ENCODE results near the gene SLC5A12.

Gene SLC5A12

DNA sequence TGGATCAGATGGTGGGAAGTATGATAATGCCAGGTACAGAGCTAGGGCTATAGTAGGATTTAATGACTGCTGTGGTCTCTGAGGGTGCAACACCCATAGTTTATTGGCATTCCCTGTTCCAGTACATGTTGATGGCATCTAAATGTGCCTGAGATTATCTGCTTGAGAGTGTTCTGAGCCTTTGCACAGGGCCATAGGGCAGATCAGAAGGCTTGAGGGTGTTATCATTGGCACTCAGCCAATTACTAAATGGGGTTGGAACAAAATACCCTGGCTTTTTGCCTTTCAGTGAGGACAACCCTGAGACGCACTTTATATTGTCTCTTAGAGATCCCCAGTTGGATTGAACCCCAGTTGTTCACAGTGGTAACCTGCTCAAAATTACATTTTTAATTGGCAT, 6.7 kb downstream of the SLC5A12 start:
- Histone ChIP-seq H3K27ac (replicated peaks; ENCODE audit: low read length) (no peak overlapping the region), H3K18ac (ENCODE audit: low read length) (no peak overlapping the region), H3K4me2 (ENCODE audit: insufficient read depth, low read length, poor library complexity, severe bottlenecking) (no peak overlapping the region), H2BK12ac (ENCODE audit: low read length) (no peak overlapping the region), H3K4ac (ENCODE audit: low read length) (no peak overlapping the region), H2BK5ac (ENCODE audit: low read length) (no peak overlapping the region), H3K4me1 (ENCODE audit: control insufficient read depth in 2 of 2, insufficient read depth in 1 of 2, low read depth in 1 of 2, low read length in 2 of 2) (no peaks in the 10 kb centered on the region), H2BK15ac (ENCODE audit: low read length) (no peak overlapping the region), H2AFZ (ENCODE audit: low read length) (no peak overlapping the region), H2BK120ac (ENCODE audit: low read depth, low read length) (no peak overlapping the region), H3K9me3 (replicated peaks in 1 of 2; ENCODE audit: control insufficient read depth in 2 of 2, insufficient read depth in 1 of 2, low read depth in 1 of 2, low read length in 2 of 2) (no peaks in the 10 kb centered on the region), H2AK5ac (ENCODE audit: low read depth, low read length) (no peak overlapping the region), H3K79me1 (ENCODE audit: low read depth, low read length) (no peaks in the 10 kb centered on the region), H3K14ac (ENCODE audit: low read length) (no peak overlapping the region), H4K8ac (ENCODE audit: low read depth, low read length) (no peak overlapping the region), H3K23ac (ENCODE audit: low read depth, low read length, poor library complexity) (no peak overlapping the region), H4K91ac (ENCODE audit: low read depth, low read length, poor library complexity) (no peak overlapping the region), H3K4me3 (ENCODE audit: low read length in 2 of 2) (no peak overlapping the region), H3K27me3 (ENCODE audit: control insufficient read depth in 3 of 3, insufficient read depth in 3 of 3, low read depth in 1 of 3, low read length in 3 of 3) (no peaks in the 10 kb centered on the region), H3K9ac (ENCODE audit: low read depth, low read length, poor library complexity) (no peak overlapping the region), H3K36me3 (replicated peaks in 1 of 2; ENCODE audit: control insufficient read depth in 2 of 2, insufficient read depth in 2 of 2, low read length in 2 of 2) (no peaks in the 10 kb centered on the region)
- no peak for DNase-seq (ENCODE audit: low spot score)
- WGBS, 2 donors (ENCODE audit: extremely low coverage in 2 of 2, insufficient read length in 2 of 2, insufficient replicate concordance in 1 of 2): no CpG with 5 or more reads among the region's 1 CpG

- H2AFZ ChIP-seq (ENCODE audit: low read length): no peak overlapping the region
- H3K4me3 ChIP-seq (ENCODE audit: low read length in 2 of 2): no peak overlapping the region
- H2BK15ac ChIP-seq (ENCODE audit: low read length): no peak overlapping the region
- no peaks in the 10 kb centered on the region for H3K79me1 ChIP-seq (ENCODE audit: low read depth, low read length)
- no peak overlapping the region for H3K23ac ChIP-seq (ENCODE audit: low read depth, low read length, poor library complexity)
- H4K91ac ChIP-seq (ENCODE audit: low read depth, low read length, poor library complexity): no peak overlapping the region
- no peak overlapping the region for H2AK5ac ChIP-seq (ENCODE audit: low read depth, low read length)
- no peak overlapping the region for H3K4me2 ChIP-seq (ENCODE audit: insufficient read depth, low read length, poor library complexity, severe bottlenecking)
- H3K36me3 ChIP-seq (replicated peaks in 1 of 2; ENCODE audit: control insufficient read depth in 2 of 2, insufficient read depth in 2 of 2, low read length in 2 of 2): no peaks in the 10 kb centered on the region
- no CpG with 5 or more reads among the region's 5 CpGs for WGBS, 2 donors (ENCODE audit: extremely low coverage in 2 of 2, insufficient read length in 2 of 2, insufficient replicate concordance in 1 of 2)
- no peaks in the 10 kb centered on the region for H3K4me1 ChIP-seq (ENCODE audit: control insufficient read depth in 2 of 2, insufficient read depth in 1 of 2, low read depth in 1 of 2, low read length in 2 of 2)
- H3K14ac ChIP-seq (ENCODE audit: low read length): no peak overlapping the region
- H3K9me3 ChIP-seq (replicated peaks in 1 of 2; ENCODE audit: control insufficient read depth in 2 of 2, insufficient read depth in 1 of 2, low read depth in 1 of 2, low read length in 2 of 2): no peaks in the 10 kb centered on the region
- H3K27me3 ChIP-seq (ENCODE audit: control insufficient read depth in 3 of 3, insufficient read depth in 3 of 3, low read depth in 1 of 3, low read length in 3 of 3): no peaks in the 10 kb centered on the region
- H3K9ac ChIP-seq (ENCODE audit: low read depth, low read length, poor library complexity): no peak overlapping the region
- no peak overlapping the region for H4K8ac ChIP-seq (ENCODE audit: low read depth, low read length)
- no peak for DNase-seq (ENCODE audit: low spot score)
- no peak overlapping the region for H3K4ac ChIP-seq (ENCODE audit: low read length)
- H2BK5ac ChIP-seq (ENCODE audit: low read length): no peak overlapping the region
- H3K18ac ChIP-seq (ENCODE audit: low read length): no peak overlapping the region
- H3K27ac ChIP-seq (replicated peaks; ENCODE audit: low read length): no peak overlapping the region
- H2BK12ac ChIP-seq (ENCODE audit: low read length): no peak overlapping the region
- H2BK120ac ChIP-seq (ENCODE audit: low read depth, low read length): no peak overlapping the region
These were observed 9.4 kb downstream of the SLC5A12 start for GRCh38 chr11:26712497-26712896.

- Histone ChIP-seq H2AK5ac (ENCODE audit: low read depth, low read length) (no peak overlapping the region), H2BK12ac (ENCODE audit: low read length) (no peak overlapping the region), H3K18ac (ENCODE audit: low read length) (no peak overlapping the region)
These were observed 11.4 kb downstream of the SLC5A12 start for GRCh38 chr11:26710489-26710888.

DNA sequence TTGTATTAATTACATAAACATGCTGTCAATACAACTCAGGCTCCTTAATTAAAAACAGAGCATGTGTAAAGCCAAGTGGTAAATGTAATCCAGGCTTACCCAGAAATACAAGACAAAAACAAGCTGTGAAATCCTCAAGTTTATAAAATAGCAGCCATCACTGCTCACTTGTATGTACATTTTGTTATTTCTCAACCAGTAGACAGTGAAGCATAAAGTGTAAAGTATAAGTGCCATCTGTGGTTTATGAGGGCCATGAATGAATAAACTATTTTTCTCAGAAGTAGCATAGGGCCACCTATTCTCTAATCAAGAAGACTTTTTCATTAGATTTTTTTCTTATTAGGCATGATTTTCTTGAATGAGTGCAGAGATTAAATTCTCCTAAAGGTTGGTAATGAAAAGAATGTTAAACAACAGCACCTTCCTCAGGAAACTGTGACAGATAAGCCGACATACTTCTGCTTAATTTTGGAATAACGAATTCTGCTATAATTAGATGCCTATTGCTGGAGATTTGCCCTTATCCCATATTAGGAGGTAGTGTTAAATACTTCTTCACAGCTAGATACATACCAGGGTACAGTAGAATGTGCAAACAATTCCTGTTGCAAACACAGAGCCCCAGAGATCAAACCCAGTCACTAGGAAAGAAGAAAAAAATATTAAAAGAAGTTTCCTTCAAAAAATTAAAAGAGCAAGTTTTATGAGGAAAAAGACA, 13.0 kb downstream of the SLC5A12 start:
- WGBS, 2 donors (ENCODE audit: extremely low coverage in 2 of 2, insufficient read length in 2 of 2, insufficient replicate concordance in 1 of 2): no CpG with 5 or more reads among the region's 2 CpGs
- Histone ChIP-seq H3K9me3 (replicated peaks in 1 of 2; ENCODE audit: control insufficient read depth in 2 of 2, insufficient read depth in 1 of 2, low read depth in 1 of 2, low read length in 2 of 2) (no peaks in the 10 kb centered on the region), H3K23ac (ENCODE audit: low read depth, low read length, poor library complexity) (no peak overlapping the region), H3K4me3 (ENCODE audit: low read length in 2 of 2) (no peak overlapping the region), H2AK5ac (ENCODE audit: low read depth, low read length) (no peak overlapping the region), H2BK12ac (ENCODE audit: low read length) (no peak overlapping the region), H2BK5ac (ENCODE audit: low read length) (no peak overlapping the region), H4K91ac (ENCODE audit: low read depth, low read length, poor library complexity) (no peak overlapping the region), H3K4ac (ENCODE audit: low read length) (no peak overlapping the region), H3K4me1 (ENCODE audit: control insufficient read depth in 2 of 2, insufficient read depth in 1 of 2, low read depth in 1 of 2, low read length in 2 of 2) (no peaks in the 10 kb centered on the region), H3K36me3 (replicated peaks in 1 of 2; ENCODE audit: control insufficient read depth in 2 of 2, insufficient read depth in 2 of 2, low read length in 2 of 2) (no peaks in the 10 kb centered on the region), H3K4me2 (ENCODE audit: insufficient read depth, low read length, poor library complexity, severe bottlenecking) (no peak overlapping the region), H3K9ac (ENCODE audit: low read depth, low read length, poor library complexity) (no peak overlapping the region), H3K27ac (replicated peaks; ENCODE audit: low read length) (no peak overlapping the region), H3K18ac (ENCODE audit: low read length) (no peak overlapping the region), H3K79me1 (ENCODE audit: low read depth, low read length) (no peaks in the 10 kb centered on the region), H2BK15ac (ENCODE audit: low read length) (no peak overlapping the region), H3K14ac (ENCODE audit: low read length) (no peak overlapping the region), H4K8ac (ENCODE audit: low read depth, low read length) (no peak overlapping the region), H2AFZ (ENCODE audit: low read length) (no peak overlapping the region), H2BK120ac (ENCODE audit: low read depth, low read length) (no peak overlapping the region), H3K27me3 (ENCODE audit: control insufficient read depth in 3 of 3, insufficient read depth in 3 of 3, low read depth in 1 of 3, low read length in 3 of 3) (no peaks in the 10 kb centered on the region)
- DNase-seq (ENCODE audit: low spot score): no peak

More at GRCh38 chr11:26710489-26710888, 11.4 kb downstream of the SLC5A12 start:
- DNase-seq (ENCODE audit: low spot score): no peak
- Histone ChIP-seq H3K9me3 (replicated peaks in 1 of 2; ENCODE audit: control insufficient read depth in 2 of 2, insufficient read depth in 1 of 2, low read depth in 1 of 2, low read length in 2 of 2) (no peaks in the 10 kb centered on the region), H3K23ac (ENCODE audit: low read depth, low read length, poor library complexity) (no peak overlapping the region), H4K8ac (ENCODE audit: low read depth, low read length) (no peak overlapping the region), H2BK120ac (ENCODE audit: low read depth, low read length) (no peak overlapping the region), H4K91ac (ENCODE audit: low read depth, low read length, poor library complexity) (no peak overlapping the region), H3K36me3 (replicated peaks in 1 of 2; ENCODE audit: control insufficient read depth in 2 of 2, insufficient read depth in 2 of 2, low read length in 2 of 2) (no peaks in the 10 kb centered on the region), H3K79me1 (ENCODE audit: low read depth, low read length) (no peaks in the 10 kb centered on the region), H3K14ac (ENCODE audit: low read length) (no peak overlapping the region), H3K27me3 (ENCODE audit: control insufficient read depth in 3 of 3, insufficient read depth in 3 of 3, low read depth in 1 of 3, low read length in 3 of 3) (no peaks in the 10 kb centered on the region), H2BK5ac (ENCODE audit: low read length) (no peak overlapping the region), H3K4ac (ENCODE audit: low read length) (no peak overlapping the region), H2BK15ac (ENCODE audit: low read length) (no peak overlapping the region), H3K9ac (ENCODE audit: low read depth, low read length, poor library complexity) (no peak overlapping the region), H3K4me3 (ENCODE audit: low read length in 2 of 2) (no peak overlapping the region), H3K27ac (replicated peaks; ENCODE audit: low read length) (no peak overlapping the region), H2AFZ (ENCODE audit: low read length) (no peak overlapping the region), H3K4me2 (ENCODE audit: insufficient read depth, low read length, poor library complexity, severe bottlenecking) (no peak overlapping the region), H3K4me1 (ENCODE audit: control insufficient read depth in 2 of 2, insufficient read depth in 1 of 2, low read depth in 1 of 2, low read length in 2 of 2) (no peaks in the 10 kb centered on the region)
- no CpG with 5 or more reads among the region's 2 CpGs for whole genome bisulfite sequencing, 2 donors (ENCODE audit: extremely low coverage in 2 of 2, insufficient read length in 2 of 2, insufficient replicate concordance in 1 of 2)

Measured in neuronal stem cell (in vitro differentiated cells).